CD4-positive, CD25-positive, alpha-beta regulatory T cell (primary cell): ENCODE results near the gene IDH2. TPM values are rescaled to one million over a fixed set of nuclear protein-coding genes. Genes with fewer than 3 reads are reported as not detected.
"Not testable (repeated sequence)": the region's sequence is repeated elsewhere in the genome, so short reads cannot be mapped to it uniquely, and the experiment has no call there.

ENCODE experiments used
- ATAC-seq, 2 donors: fragments of 150-1000 bp; cut with Tn5 transposase; one replicate each; pipeline ENCODE4 v1.10.0; 2021; ENCODE audit warnings: low read depth in 2 of 2, moderate number of reproducible peaks in 2 of 2, moderate library complexity in 1 of 2
- DNase-seq, 3 donors: peaks; one replicate each; pipeline versions ENCODE4 v3.0.0 to v3.0.0-alpha.2; 2012 to 2022; ENCODE audit warnings: mixed read lengths in 1 of 3
- H3K27ac ChIP-seq: one replicate; pipeline ENCODE4 v1.7.0; 2013; ENCODE audit warnings: mild to moderate bottlenecking, low read length; ENCODE audit not compliant: insufficient read depth, poor library complexity, severe bottlenecking
- H3K27me3 ChIP-seq: one replicate; pipeline ENCODE4 v1.7.0; 2013; ENCODE audit warnings: low read length; ENCODE audit not compliant: control insufficient read depth, insufficient read depth
- H3K36me3 ChIP-seq: one replicate; pipeline ENCODE4 v1.7.0; 2013; ENCODE audit warnings: mild to moderate bottlenecking, low read length, moderate library complexity; ENCODE audit not compliant: control insufficient read depth, insufficient read depth
- H3K4me1 ChIP-seq: 2 replicates; pipeline ENCODE4 v1.7.0; 2013; ENCODE audit warnings: mild to moderate bottlenecking, low read length; ENCODE audit not compliant: insufficient read depth, control insufficient read depth, poor library complexity, severe bottlenecking
- H3K4me3 ChIP-seq: one replicate; pipeline ENCODE4 v1.7.0; 2013; ENCODE audit warnings: low read depth, mild to moderate bottlenecking, low read length, moderate library complexity
- H3K9me3 ChIP-seq, 2 experiments: 1 replicate in 1 of 2; 2 replicates in 1 of 2; pipeline ENCODE4 v1.7.0; 2013; ENCODE audit warnings: low read length in 2 of 2, mild to moderate bottlenecking in 1 of 2, moderate library complexity in 1 of 2; ENCODE audit not compliant: control insufficient read depth in 2 of 2
- H3K27ac Mint-ChIP-seq, 3 donors: one replicate each; pipeline ENCODE4 v1.8.0; 2020 to 2022; ENCODE audit warnings: mild to moderate bottlenecking in 3 of 3, mixed read lengths in 3 of 3, moderate library complexity in 2 of 3
- H3K27me3 Mint-ChIP-seq: one replicate; pipeline ENCODE4 v1.8.0; 2022; ENCODE audit warnings: mild to moderate bottlenecking, mixed read lengths
- H3K36me3 Mint-ChIP-seq: one replicate; pipeline ENCODE4 v1.8.0; 2020; ENCODE audit warnings: mixed read lengths
- H3K4me1 Mint-ChIP-seq, 4 donors: one replicate each; pipeline ENCODE4 v1.8.0; 2020 to 2022; ENCODE audit warnings: mixed read lengths in 4 of 4, mild to moderate bottlenecking in 1 of 4
- H3K4me3 Mint-ChIP-seq, 4 donors: one replicate each; pipeline ENCODE4 v1.8.0; 2020 to 2022; ENCODE audit warnings: mild to moderate bottlenecking in 4 of 4, mixed read lengths in 4 of 4, moderate library complexity in 3 of 4
- H3K9me3 Mint-ChIP-seq, 7 donors: one replicate each; pipeline ENCODE4 v1.8.0; 2020 to 2022; ENCODE audit warnings: mixed read lengths in 7 of 7, mild to moderate bottlenecking in 3 of 7, moderate library complexity in 2 of 7
- polyA plus RNA-seq, 4 donors: library from polyadenylated mRNA; unstranded; fragments of 300-500 nt; fragmentation: Illumina TruSeq; gene quantifications; one replicate each; pipeline ENCODE4 v1.2.3, GENCODE V29; 2021
- total RNA-seq: library from RNA; stranded (reverse); gene quantifications from one replicate; pipeline ENCODE4 v1.2.3, GENCODE V29; 2022

Gene IDH2
- total and polyA plus RNA-seq, 5 donors from 2014 or later, result 60.8 to 123 (median 91.0) TPM

DNA sequence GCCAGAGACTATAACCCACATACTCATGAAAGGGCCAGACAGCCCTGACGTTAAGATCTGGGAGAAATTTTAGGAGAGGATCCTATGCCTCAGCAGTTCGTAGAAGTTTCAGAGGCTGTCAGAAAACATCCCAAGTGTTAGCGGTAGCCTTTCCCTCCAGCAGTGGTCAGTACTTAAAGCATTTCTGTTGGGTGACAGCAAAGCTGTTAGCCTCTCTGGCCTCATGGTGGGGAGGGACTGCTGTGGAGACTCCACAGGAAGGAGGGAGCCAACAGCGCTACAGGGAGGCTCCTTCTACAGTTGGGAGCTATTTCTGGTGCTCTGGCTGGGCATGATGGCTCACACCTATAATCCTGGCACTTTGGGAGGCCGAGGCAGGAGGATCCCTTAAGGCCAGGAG, 27.4 kb downstream of the IDH2 start:
- Mint-ChIP-seq H3K27ac (peak overlapping the region in 1 of 3 donors; percentile 37), H3K4me1 (peaks cover 0 to 9% (median 7%) of the 10 kb centered on the region in 4 donors), H3K9me3 (no peaks in the 10 kb centered on the region), H3K27me3 (no peaks in the 10 kb centered on the region), H3K4me3 (no peak overlapping the region), H3K36me3 (peaks cover 4% of the 10 kb centered on the region)
- DNase-seq (no peak), ATAC-seq (no peak)
- Histone ChIP-seq H3K4me3 (no peak overlapping the region), H3K27ac (no peak overlapping the region), H3K36me3 (peaks cover 15% of the 10 kb centered on the region), H3K4me1 (no peaks in the 10 kb centered on the region), H3K9me3 (no peaks in the 10 kb centered on the region), H3K27me3 (no peaks in the 10 kb centered on the region)

DNA sequence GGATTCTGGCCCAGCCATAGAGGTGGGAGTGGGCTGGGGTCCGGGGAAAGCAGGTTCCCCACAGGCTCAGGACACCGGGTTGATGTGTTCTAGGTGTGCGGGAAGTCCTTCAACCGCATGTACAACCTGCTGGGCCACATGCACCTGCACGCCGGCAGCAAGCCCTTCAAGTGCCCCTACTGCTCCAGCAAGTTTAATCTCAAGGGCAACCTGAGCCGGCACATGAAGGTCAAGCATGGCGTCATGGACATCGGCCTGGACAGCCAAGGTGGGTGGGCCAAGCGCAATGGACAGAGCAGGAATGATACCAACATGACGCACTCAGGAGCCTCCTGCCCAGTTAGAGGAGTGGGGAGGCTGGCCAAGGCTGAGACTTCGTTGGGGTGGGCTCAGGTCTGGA, 28.2 kb downstream of the IDH2 start:
- no peak overlapping the region for H3K27ac Mint-ChIP-seq
- H3K9me3 Mint-ChIP-seq, result no peaks in the 10 kb centered on the region
- no peaks in the 10 kb centered on the region for H3K4me1 ChIP-seq
- ATAC-seq, result no peak
- no peak for DNase-seq
- no peak overlapping the region for H3K4me3 ChIP-seq
- H3K9me3 ChIP-seq, result no peaks in the 10 kb centered on the region
- H3K4me1 Mint-ChIP-seq, result peaks cover 0 to 12% (median 7%) of the 10 kb centered on the region in 4 donors
- no peaks in the 10 kb centered on the region for H3K27me3 ChIP-seq
- H3K27me3 Mint-ChIP-seq, result no peaks in the 10 kb centered on the region
- H3K36me3 Mint-ChIP-seq, result peaks cover 9% of the 10 kb centered on the region
- H3K4me3 Mint-ChIP-seq, result no peak overlapping the region
- H3K27ac ChIP-seq, result no peak overlapping the region
- H3K36me3 ChIP-seq, result peaks cover 15% of the 10 kb centered on the region

DNA sequence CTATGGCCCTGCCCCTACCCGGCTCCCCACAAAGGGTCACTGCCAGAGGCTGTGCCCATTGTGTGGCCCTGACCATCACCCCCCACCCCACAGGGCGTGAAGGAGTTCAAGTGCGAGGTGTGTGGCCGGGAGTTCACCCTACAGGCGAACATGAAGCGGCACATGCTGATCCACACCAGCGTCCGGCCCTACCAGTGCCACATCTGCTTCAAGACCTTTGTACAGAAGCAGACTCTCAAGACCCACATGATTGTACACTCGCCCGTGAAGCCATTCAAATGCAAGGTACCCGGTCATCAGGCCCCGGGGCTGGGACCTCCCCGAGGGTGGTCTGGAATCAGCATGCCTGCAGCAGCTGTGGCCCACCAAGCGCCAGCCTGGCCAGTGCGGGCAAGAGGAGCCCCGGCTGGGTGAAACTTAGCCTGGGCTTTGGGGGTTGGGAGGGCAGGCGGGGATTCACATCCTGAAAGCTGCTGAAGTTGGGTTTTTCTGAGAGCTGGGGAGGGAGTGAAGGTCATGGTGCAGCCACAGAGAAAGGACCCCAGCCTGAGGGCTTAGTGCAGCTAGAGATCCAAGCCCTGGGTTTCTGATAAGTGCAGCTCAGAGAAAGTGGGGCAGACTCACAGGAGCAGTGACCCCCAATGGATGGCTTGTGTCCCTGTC, 29.2 kb downstream of the IDH2 start:
- H3K9me3 Mint-ChIP-seq, result no peaks in the 10 kb centered on the region
- no peak overlapping the region for H3K27ac ChIP-seq
- H3K4me1 ChIP-seq, result no peaks in the 10 kb centered on the region
- H3K36me3 Mint-ChIP-seq, result peaks cover 9% of the 10 kb centered on the region
- no peaks in the 10 kb centered on the region for H3K9me3 ChIP-seq
- ATAC-seq (no peak), DNase-seq (no peak)
- H3K4me3 ChIP-seq, result no peak overlapping the region
- no peaks in the 10 kb centered on the region for H3K27me3 Mint-ChIP-seq
- H3K27me3 ChIP-seq, result no peaks in the 10 kb centered on the region
- peak overlapping the region in 2 of 3 donors; percentile 42 to 60 for H3K27ac Mint-ChIP-seq
- no peak overlapping the region for H3K4me3 Mint-ChIP-seq
- H3K36me3 ChIP-seq, result peaks cover 17% of the 10 kb centered on the region
- H3K4me1 Mint-ChIP-seq, result peaks cover 0 to 12% (median 7%) of the 10 kb centered on the region in 4 donors

GRCh38 chr15:90071220-90071807, 31.0 kb downstream of the IDH2 start:
- peak; percentile 79 to 90 for ATAC-seq
- peak overlapping the region; percentile 63 to 71 (median 66) for H3K27ac Mint-ChIP-seq
- Histone ChIP-seq H3K27ac (no peak overlapping the region), H3K9me3 (no peaks in the 10 kb centered on the region), H3K36me3 (peaks cover 19% of the 10 kb centered on the region), H3K4me1 (no peaks in the 10 kb centered on the region), H3K27me3 (no peaks in the 10 kb centered on the region), H3K4me3 (no peak overlapping the region)
- H3K9me3 Mint-ChIP-seq, result no peaks in the 10 kb centered on the region
- H3K4me3 Mint-ChIP-seq, result no peak overlapping the region
- H3K36me3 Mint-ChIP-seq, result peaks cover 9% of the 10 kb centered on the region
- peaks cover 0 to 12% (median 7%) of the 10 kb centered on the region in 4 donors for H3K4me1 Mint-ChIP-seq
- DNase-seq, result peak; percentile 58 to 89 (median 79)
- H3K27me3 Mint-ChIP-seq, result no peaks in the 10 kb centered on the region

DNA sequence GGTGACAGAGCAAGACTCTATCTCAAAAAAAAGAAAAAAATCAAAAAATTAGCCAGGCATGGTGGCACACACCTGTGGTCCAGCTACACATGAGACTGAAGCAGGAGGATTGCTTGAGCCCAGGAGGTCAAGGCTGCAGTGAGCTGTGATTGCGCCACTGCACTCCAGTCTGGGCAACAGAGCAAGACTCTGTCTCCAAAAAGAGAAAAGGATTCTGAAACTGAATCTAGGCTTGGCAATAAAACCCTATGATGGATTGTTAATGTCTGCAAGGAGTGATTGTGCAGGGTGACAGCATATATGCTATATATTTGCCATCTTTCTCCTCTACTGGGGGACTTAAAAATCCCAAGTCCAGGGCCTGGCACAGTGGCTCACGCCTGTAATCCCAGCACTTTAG, 31.6 kb downstream of the IDH2 start:
- not testable (repeated sequence) for ATAC-seq, H3K27me3 Mint-ChIP-seq, H3K4me1 ChIP-seq, H3K9me3 ChIP-seq, H3K27me3 ChIP-seq, H3K9me3 Mint-ChIP-seq, H3K4me3 Mint-ChIP-seq, H3K27ac ChIP-seq, H3K4me3 ChIP-seq, DNase-seq, H3K36me3 Mint-ChIP-seq
- H3K36me3 ChIP-seq, result peaks cover 13% of the 10 kb centered on the region
- Mint-ChIP-seq H3K4me1 (peaks cover 0 to 14% (median 9%) of the 10 kb centered on the region in 4 donors), H3K27ac (peak overlapping the region in 1 of 3 donors; percentile 63)

DNA sequence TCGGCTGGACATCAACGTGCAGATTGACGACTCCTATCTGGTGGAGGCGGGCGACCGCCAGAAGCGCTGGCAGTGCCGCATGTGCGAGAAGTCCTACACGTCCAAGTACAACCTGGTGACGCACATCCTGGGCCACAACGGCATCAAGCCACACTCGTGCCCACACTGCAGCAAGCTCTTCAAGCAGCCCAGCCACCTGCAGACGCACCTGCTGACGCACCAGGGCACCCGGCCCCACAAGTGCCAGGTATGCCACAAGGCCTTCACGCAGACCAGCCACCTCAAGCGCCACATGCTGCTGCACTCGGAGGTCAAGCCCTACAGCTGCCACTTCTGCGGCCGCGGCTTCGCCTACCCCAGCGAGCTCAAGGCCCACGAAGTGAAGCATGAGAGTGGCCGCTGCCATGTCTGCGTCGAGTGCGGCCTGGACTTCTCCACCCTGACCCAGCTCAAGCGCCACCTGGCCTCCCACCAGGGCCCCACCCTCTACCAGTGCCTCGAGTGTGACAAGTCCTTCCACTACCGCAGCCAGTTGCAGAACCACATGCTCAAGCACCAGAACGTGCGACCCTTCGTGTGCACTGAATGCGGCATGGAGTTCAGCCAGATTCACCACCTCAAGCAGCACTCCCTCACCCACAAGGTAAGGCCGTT, 34.2 kb downstream of the IDH2 start:
- Histone ChIP-seq H3K36me3 (peaks cover 8% of the 10 kb centered on the region), H3K9me3 (no peaks in the 10 kb centered on the region), H3K27ac (no peak overlapping the region), H3K4me3 (no peak overlapping the region), H3K4me1 (peaks cover under 1% of the 10 kb centered on the region), H3K27me3 (no peaks in the 10 kb centered on the region)
- Mint-ChIP-seq H3K4me1 (peaks cover 0 to 24% (median 10%) of the 10 kb centered on the region in 4 donors), H3K27ac (no peak overlapping the region), H3K27me3 (no peaks in the 10 kb centered on the region), H3K36me3 (peaks cover 5% of the 10 kb centered on the region), H3K9me3 (no peaks in the 10 kb centered on the region), H3K4me3 (no peak overlapping the region)
- no peak for ATAC-seq
- DNase-seq, result no peak

- no peak for DNase-seq
- peaks cover 0 to 29% (median 15%) of the 10 kb centered on the region in 4 donors for H3K4me1 Mint-ChIP-seq
- ATAC-seq, result no peak
- Histone ChIP-seq H3K9me3 (no peaks in the 10 kb centered on the region), H3K27ac (no peak overlapping the region), H3K4me3 (no peak overlapping the region), H3K36me3 (peaks cover 8% of the 10 kb centered on the region), H3K27me3 (no peaks in the 10 kb centered on the region), H3K4me1 (peaks cover 8% of the 10 kb centered on the region)
- H3K27ac Mint-ChIP-seq, result no peak overlapping the region
- H3K27me3 Mint-ChIP-seq, result no peaks in the 10 kb centered on the region
- H3K4me3 Mint-ChIP-seq, result no peak overlapping the region
- no peaks in the 10 kb centered on the region for H3K9me3 Mint-ChIP-seq
- H3K36me3 Mint-ChIP-seq, result peaks cover 5% of the 10 kb centered on the region
Observed at GRCh38 chr15:90067181-90067952, 34.9 kb downstream of the IDH2 start.
